Measurements from ENCODE around the gene CLSTN3.

DNA sequence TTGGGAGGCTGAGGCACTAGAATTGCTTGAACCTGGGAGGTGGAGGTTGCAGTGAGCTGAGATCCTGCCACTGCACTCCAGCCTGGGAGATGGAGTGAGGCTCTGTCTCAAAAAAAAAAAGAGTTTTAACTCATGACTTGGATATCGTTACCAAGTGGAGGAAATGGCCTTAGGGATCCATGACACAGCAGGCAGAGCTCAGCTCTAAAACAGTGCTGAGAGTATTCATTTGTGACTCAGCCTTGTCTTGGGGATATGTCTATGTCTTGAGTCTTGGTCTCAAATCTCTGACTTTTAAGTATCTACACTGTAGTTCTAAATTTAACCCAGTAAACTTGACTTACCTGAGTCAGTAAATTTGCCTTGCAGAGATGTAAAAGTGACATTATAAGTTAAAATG, 50.5 kb downstream of the CLSTN3 start:
- no peak for TF ChIP-seq GATA3 (IDR thresholded peaks at IDR 0.05; ENCODE audit: low read depth, low read length)
- TF ChIP-seq GATA2 (IDR thresholded peaks at IDR 0.05; ENCODE audit: low read depth, low read length): no peak
